A549 treated with Mapracorat at 1 μM for 4 hours (cell line): ENCODE results near the gene CDK18. TPM values are rescaled to one million over a fixed set of nuclear protein-coding genes. Genes with fewer than 3 reads are reported as not detected.

ENCODE experiments used
- total RNA-seq: library from RNA; stranded (reverse); fragments of 200-300 nt; extraction: Qiagen RNA extraction; gene quantifications from 5 replicates; pipeline ENCODE4 v1.2.3, GENCODE V29; 2022

CDK18 gene
- total RNA-seq, result 0.66 to 2.3 TPM (median 1.2 TPM) in 5 replicates

GRCh38 chr1:205504311-205505075 is at the start of gene CDK18:
TSS of gene CDK18 (plus strand) at chr1:205504669. CDS start at chr1:205523168, 18,499 bp downstream.

GRCh38 chr1:205455581-205456382 is 48.7 kb upstream of the CDK18 start, which contains the start of gene BLACAT1:
TSS of gene BLACAT1 (minus strand) at chr1:205456045.

Other genes with a start within 250 kb of the CDK18 start
- gene NUAK2, start 182.9 kb upstream of the CDK18 start, total RNA-seq, result 24.4 to 29.7 TPM (median 28.0 TPM) in 5 replicates
- 0.60 to 0.89 TPM (median 0.66 TPM) in 5 replicates for gene KLHDC8A, start 147.7 kb upstream of the CDK18 start, total RNA-seq
- gene LEMD1, start 82.6 kb upstream of the CDK18 start, total RNA-seq, result not detected in 5 replicates
- gene BLACAT1, start 48.6 kb upstream of the CDK18 start, total RNA-seq, result not detected in 5 replicates
- gene ELK4, start 127.3 kb downstream of the CDK18 start, total RNA-seq, result 5.7 to 6.7 TPM (median 6.3 TPM) in 5 replicates
- 4.9 to 5.8 TPM (median 5.5 TPM) in 5 replicates for gene SLC45A3, start 175.8 kb downstream of the CDK18 start, total RNA-seq
- gene NUCKS1, start 245.5 kb downstream of the CDK18 start, total RNA-seq, result 77.6 to 147 TPM (median 116 TPM) in 5 replicates